ENCODE results near the gene NIPBL.

Gene NIPBL

GRCh38 chr5:36982146-36982545 lies 105.6 kb downstream of the NIPBL start:
- no peak for TF ChIP-seq CTCF (IDR thresholded peaks at IDR 0.05; ENCODE audit: insufficient read depth, low read length, missing control alignments)
- DNase-seq (ENCODE audit: low read depth, low spot score) = no peak
- CTCF ChIA-PET = interaction anchor here (1.6 kb wide), 1 partner anchor 36 kb away, joined by 4 read pairs; no protein-coding TSS in a partner anchor
- H3K4me3 ChIP-seq (ENCODE audit: low read depth, low read length) = no peak overlapping the region
- POLR2A ChIA-PET = no interaction called here

GRCh38 chr5:36985387-36985786 lies 108.8 kb downstream of the NIPBL start:
- H3K4me3 ChIP-seq (ENCODE audit: low read depth, low read length) = no peak overlapping the region
- ChIA-PET CTCF (no interaction called here), POLR2A (no interaction called here)
- DNase-seq (ENCODE audit: low read depth, low spot score) = no peak
- no peak for TF ChIP-seq CTCF (IDR thresholded peaks at IDR 0.05; ENCODE audit: insufficient read depth, low read length, missing control alignments)

- CTCF ChIA-PET = interaction anchor here (1.1 to 1.2 kb wide), 2 partner anchors 11 to 260 kb away, joined by 3 to 4 read pairs; no protein-coding TSS in a partner anchor
Measured at GRCh38 chr5:36988396-36988795, 111.8 kb downstream of the NIPBL start.

GRCh38 chr5:36998578-36998977 lies 122.0 kb downstream of the NIPBL start:
- POLR2A ChIA-PET = no interaction called here
- DNase-seq (ENCODE audit: low read depth, low spot score) = no peak
- TF ChIP-seq CTCF (IDR thresholded peaks at IDR 0.05; ENCODE audit: insufficient read depth, low read length, missing control alignments) = no peak
- no peak overlapping the region for H3K4me3 ChIP-seq (ENCODE audit: low read depth, low read length)
- CTCF ChIA-PET = interaction anchor here (0.6 to 0.7 kb wide), 2 partner anchors 7 to 9 kb away, joined by 3 read pairs; no protein-coding TSS in a partner anchor

More at GRCh38 chr5:36988396-36988795, 111.8 kb downstream of the NIPBL start:
- POLR2A ChIA-PET = no interaction called here
- DNase-seq (ENCODE audit: low read depth, low spot score) = no peak
- TF ChIP-seq CTCF (IDR thresholded peaks at IDR 0.05; ENCODE audit: insufficient read depth, low read length, missing control alignments) = no peak
- no peak overlapping the region for H3K4me3 ChIP-seq (ENCODE audit: low read depth, low read length)

- DNase-seq (ENCODE audit: low read depth, low spot score) = no peak
- no peak overlapping the region for H3K4me3 ChIP-seq (ENCODE audit: low read depth, low read length)
- POLR2A ChIA-PET = no interaction called here
- CTCF ChIA-PET = interaction anchor here (7.7 kb wide), 1 partner anchor 267 kb away, joined by 158 read pairs; no protein-coding TSS in a partner anchor
- TF ChIP-seq CTCF (IDR thresholded peaks at IDR 0.05; ENCODE audit: insufficient read depth, low read length, missing control alignments) = no peak
Measured at GRCh38 chr5:37002176-37002751, 125.7 kb downstream of the NIPBL start.

- TF ChIP-seq CTCF (IDR thresholded peaks at IDR 0.05; ENCODE audit: insufficient read depth, low read length, missing control alignments) = no peak
- ChIA-PET CTCF (interaction anchor here (0.8 to 7.7 kb wide), 28 partner anchors 7 to 313 kb away, joined by 3 to 158 read pairs (median 5); partner anchors contain the start of gene NIPBL), POLR2A (no interaction called here)
- H3K4me3 ChIP-seq (ENCODE audit: low read depth, low read length) = no peak overlapping the region
- DNase-seq (ENCODE audit: low read depth, low spot score) = no peak
Measured at GRCh38 chr5:37005252-37005651, 128.7 kb downstream of the NIPBL start.
